Keratinocyte (primary cell): ENCODE results near the gene STARD10.

Source experiments
- EZH2 ChIP-seq: IDR thresholded peaks from one replicate; pipeline ENCODE4 v1.6.1; 2012; ENCODE audit warnings: inconsistent platforms, mild to moderate bottlenecking, low read length, moderate library complexity
- TF ChIP-seq, protein P1 (sequence below), 3 experiments: IDR thresholded peaks in 1 of 3; conservative IDR thresholded peaks in 1 of 3; optimal IDR thresholded peaks in 1 of 3; 2 replicates in 2 of 3; 3 replicates in 1 of 3; pipeline versions ENCODE3 to v1.5.1; 2011; ENCODE audit warnings: low read length in 3 of 3, mild to moderate bottlenecking in 3 of 3, moderate library complexity in 2 of 3, control low read depth in 1 of 3, inconsistent platforms in 1 of 3; ENCODE audit not compliant: insufficient read depth in 2 of 3; ENCODE audit errors: extremely low read depth in 1 of 3

DNA sequence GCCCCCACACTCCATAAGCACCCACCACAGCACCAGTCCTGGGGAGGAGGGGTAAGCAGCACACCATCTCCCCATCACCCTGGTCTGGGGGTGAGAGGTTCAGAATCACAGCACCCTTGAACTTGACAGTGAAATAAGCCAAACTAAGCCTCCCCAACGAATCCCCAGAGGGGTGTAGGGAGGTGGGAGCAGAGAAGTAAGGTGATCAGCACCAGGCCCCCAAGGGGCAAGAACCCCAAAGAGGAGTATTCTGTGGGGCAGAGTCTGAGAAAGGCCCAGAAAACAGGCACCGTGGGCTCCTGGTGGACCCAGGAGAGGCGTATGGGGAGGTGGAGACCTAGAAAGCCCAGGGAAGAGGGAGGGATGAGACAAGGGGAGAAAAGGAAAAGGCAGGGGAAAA is 72.6 kb downstream of the STARD10 start:
- TF ChIP-seq, protein P1, sequence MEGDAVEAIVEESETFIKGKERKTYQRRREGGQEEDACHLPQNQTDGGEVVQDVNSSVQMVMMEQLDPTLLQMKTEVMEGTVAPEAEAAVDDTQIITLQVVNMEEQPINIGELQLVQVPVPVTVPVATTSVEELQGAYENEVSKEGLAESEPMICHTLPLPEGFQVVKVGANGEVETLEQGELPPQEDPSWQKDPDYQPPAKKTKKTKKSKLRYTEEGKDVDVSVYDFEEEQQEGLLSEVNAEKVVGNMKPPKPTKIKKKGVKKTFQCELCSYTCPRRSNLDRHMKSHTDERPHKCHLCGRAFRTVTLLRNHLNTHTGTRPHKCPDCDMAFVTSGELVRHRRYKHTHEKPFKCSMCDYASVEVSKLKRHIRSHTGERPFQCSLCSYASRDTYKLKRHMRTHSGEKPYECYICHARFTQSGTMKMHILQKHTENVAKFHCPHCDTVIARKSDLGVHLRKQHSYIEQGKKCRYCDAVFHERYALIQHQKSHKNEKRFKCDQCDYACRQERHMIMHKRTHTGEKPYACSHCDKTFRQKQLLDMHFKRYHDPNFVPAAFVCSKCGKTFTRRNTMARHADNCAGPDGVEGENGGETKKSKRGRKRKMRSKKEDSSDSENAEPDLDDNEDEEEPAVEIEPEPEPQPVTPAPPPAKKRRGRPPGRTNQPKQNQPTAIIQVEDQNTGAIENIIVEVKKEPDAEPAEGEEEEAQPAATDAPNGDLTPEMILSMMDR (optimal IDR thresholded peaks at IDR 0.05 in 1 of 3, IDR thresholded peaks at IDR 0.05 in 1 of 3, conservative IDR thresholded peaks at IDR 0.05 in 1 of 3; ENCODE audit: extremely low read depth in 1 of 3, insufficient read depth in 2 of 3, low read length in 3 of 3): no peak
- no peak for TF ChIP-seq EZH2
